Measurements from ENCODE around the gene OR2A12.

DNA sequence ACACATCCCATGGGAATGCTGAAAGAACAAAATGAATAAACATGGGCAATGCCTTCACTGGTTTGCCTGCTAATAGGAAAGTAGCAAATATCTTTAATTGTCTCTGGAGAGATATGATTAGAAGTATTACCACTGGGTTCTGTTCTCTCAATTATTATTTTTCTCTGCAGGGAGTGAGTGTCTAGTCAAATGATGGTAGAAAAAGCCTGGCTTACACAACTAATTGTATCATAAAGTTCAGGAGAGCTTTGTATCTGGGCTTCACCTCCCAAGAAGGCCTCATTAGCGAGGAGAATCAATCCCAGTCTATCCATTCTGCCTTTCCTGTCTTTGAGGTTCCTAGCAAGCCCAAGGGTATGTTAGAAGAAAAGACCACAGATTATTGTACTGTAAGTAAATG is 36.8 kb downstream of the OR2A12 start, which contains the start of gene OR2A14:
- TF ChIP-seq, protein P1, sequence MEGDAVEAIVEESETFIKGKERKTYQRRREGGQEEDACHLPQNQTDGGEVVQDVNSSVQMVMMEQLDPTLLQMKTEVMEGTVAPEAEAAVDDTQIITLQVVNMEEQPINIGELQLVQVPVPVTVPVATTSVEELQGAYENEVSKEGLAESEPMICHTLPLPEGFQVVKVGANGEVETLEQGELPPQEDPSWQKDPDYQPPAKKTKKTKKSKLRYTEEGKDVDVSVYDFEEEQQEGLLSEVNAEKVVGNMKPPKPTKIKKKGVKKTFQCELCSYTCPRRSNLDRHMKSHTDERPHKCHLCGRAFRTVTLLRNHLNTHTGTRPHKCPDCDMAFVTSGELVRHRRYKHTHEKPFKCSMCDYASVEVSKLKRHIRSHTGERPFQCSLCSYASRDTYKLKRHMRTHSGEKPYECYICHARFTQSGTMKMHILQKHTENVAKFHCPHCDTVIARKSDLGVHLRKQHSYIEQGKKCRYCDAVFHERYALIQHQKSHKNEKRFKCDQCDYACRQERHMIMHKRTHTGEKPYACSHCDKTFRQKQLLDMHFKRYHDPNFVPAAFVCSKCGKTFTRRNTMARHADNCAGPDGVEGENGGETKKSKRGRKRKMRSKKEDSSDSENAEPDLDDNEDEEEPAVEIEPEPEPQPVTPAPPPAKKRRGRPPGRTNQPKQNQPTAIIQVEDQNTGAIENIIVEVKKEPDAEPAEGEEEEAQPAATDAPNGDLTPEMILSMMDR (IDR thresholded peaks at IDR 0.05), result no peak
- TF ChIP-seq POLR2A (IDR thresholded peaks at IDR 0.05), result no peak
